HUES64 (cell line): ENCODE measurements around the gene IRX5.

Source experiments
- H3K27ac ChIP-seq: 2 replicates; pipeline ENCODE4 v1.7.0; 2013; ENCODE audit warnings: low read depth, low read length, inconsistent platforms
- H3K27me3 ChIP-seq: 2 replicates; pipeline ENCODE4 v1.6.1; 2013; ENCODE audit warnings: mild to moderate bottlenecking, low read length; ENCODE audit not compliant: insufficient read depth
- H3K36me3 ChIP-seq: 2 replicates; pipeline ENCODE4 v1.6.1; 2013; ENCODE audit warnings: mild to moderate bottlenecking, low read length; ENCODE audit not compliant: insufficient read depth
- H3K4me1 ChIP-seq: 2 replicates; pipeline ENCODE4 v1.6.1; 2013; ENCODE audit warnings: mild to moderate bottlenecking, low read length, moderate library complexity; ENCODE audit not compliant: insufficient read depth
- H3K4me3 ChIP-seq: 2 replicates; pipeline ENCODE4 v1.5.1; 2013; ENCODE audit warnings: mild to moderate bottlenecking, low read length, moderate library complexity
- H3K9ac ChIP-seq: 2 replicates; pipeline ENCODE4 v1.6.1; 2013; ENCODE audit warnings: mild to moderate bottlenecking, low read depth, low read length
- H3K9me3 ChIP-seq: 2 replicates; pipeline ENCODE4 v1.6.1; 2013; ENCODE audit warnings: low read depth, low read length; ENCODE audit not compliant: insufficient read depth
- WGBS: fragments of 150-250, 120-280 bp; methylation state at CpG from one replicate; pipeline ENCODE4 v1.1.7; 2013; ENCODE audit warnings: missing lambda C conversion rate; 5-methylcytosine and 5-hydroxymethylcytosine counted together

The IRX5 gene

GRCh38 chr16:54912720-54913119 lies 17.9 kb upstream of the IRX5 start:
- Histone ChIP-seq H3K27ac (no peak overlapping the region), H3K4me3 (no peak overlapping the region), H3K27me3 (no peaks in the 10 kb centered on the region), H3K4me1 (no peaks in the 10 kb centered on the region), H3K9ac (no peak overlapping the region), H3K9me3 (no peaks in the 10 kb centered on the region), H3K36me3 (no peaks in the 10 kb centered on the region; the same call in 1 of the 2 replicates)
- 97% methylated on average over 2 of the region's 2 CpGs for WGBS

DNA sequence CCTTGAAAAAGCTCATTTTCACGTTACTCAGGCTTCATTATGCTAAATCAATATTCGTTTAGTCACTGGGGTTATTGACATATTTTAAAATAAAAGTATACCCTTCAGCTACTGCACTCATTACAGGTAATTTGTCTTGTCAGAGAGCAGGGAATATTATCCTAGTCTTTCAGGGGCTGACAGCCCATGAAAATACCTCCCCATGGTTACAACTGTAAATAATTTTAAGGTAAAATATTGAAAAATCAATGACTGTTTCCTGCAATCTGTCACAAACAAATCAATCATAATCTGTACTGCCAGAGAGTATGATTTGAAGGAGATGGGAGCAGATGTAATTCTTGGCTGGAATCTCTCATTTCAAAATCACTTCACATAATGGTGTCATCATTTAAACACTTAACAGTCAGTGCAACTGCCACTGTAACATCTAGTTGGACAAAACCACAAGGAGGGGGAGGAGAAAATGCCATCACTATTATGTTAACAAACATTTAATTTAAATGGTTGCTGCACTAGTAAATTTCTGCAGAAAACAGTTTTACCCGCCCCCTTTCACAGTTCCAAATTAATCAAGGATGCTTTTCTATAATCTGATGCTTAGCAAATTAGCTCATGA lies 9.3 kb upstream of the IRX5 start:
- Histone ChIP-seq H3K4me1 (peaks cover 9% of the 10 kb centered on the region; the same call in 1 of the 2 replicates), H3K36me3 (no peaks in the 10 kb centered on the region; the same call in 1 of the 2 replicates), H3K9me3 (no peaks in the 10 kb centered on the region), H3K9ac (no peak overlapping the region), H3K27ac (no peak overlapping the region), H3K4me3 (no peak overlapping the region), H3K27me3 (peaks cover 15% of the 10 kb centered on the region)
- WGBS: 100% methylated on average over 2 of the region's 3 CpGs

DNA sequence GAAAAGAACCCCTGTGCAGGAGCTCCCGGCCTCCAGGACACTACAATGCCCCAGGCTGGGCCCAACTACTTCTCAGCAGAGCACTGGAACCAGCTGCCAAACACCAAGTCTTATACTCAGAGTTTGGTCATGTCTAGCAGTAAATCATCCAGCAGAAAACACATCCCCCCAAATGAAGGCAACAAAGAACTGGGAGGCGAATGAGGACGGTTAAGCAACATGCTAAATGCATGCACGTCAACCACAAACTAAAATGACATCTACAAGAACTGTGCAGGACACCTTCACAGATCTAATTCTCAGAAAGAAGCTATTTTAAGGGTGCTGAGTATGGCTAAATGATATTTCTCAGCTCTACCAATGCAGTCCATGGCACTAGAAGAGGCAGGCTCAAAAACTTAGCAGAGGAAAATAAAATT lies 7.6 kb upstream of the IRX5 start:
- Histone ChIP-seq H3K4me3 (no peak overlapping the region), H3K27ac (no peak overlapping the region), H3K27me3 (peaks cover 33% of the 10 kb centered on the region), H3K4me1 (peaks cover 23% of the 10 kb centered on the region; the same call in 1 of the 2 replicates), H3K9ac (no peak overlapping the region), H3K9me3 (no peaks in the 10 kb centered on the region), H3K36me3 (no peaks in the 10 kb centered on the region; the same call in 1 of the 2 replicates)
- 89% methylated on average over 4 of the region's 4 CpGs for WGBS

DNA sequence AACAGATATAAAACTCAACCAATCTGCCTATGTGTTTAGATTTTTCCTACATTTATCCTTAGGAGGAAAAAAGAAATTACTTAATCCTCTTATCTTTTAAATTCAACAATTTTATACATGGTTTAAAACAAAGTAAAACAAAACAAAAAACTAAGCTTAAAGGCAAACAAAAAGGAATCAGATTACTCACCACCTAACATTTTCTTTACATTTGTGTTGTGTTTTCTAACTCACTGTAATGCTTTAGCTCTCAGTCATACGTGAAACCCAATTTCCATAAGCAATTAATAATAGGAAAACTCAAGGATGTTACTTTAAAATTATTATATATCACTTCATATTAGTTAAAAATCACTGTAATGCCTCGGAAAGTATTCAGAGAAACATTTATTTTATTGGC lies 6.7 kb upstream of the IRX5 start:
- Histone ChIP-seq H3K4me3 (no peak overlapping the region), H3K27me3 (peaks cover 36% of the 10 kb centered on the region), H3K4me1 (peaks cover 23% of the 10 kb centered on the region; the same call in 1 of the 2 replicates), H3K27ac (no peak overlapping the region), H3K9ac (no peak overlapping the region), H3K36me3 (no peaks in the 10 kb centered on the region), H3K9me3 (no peaks in the 10 kb centered on the region)
- WGBS: no CpG with 5 or more reads among the region's 2 CpGs

DNA sequence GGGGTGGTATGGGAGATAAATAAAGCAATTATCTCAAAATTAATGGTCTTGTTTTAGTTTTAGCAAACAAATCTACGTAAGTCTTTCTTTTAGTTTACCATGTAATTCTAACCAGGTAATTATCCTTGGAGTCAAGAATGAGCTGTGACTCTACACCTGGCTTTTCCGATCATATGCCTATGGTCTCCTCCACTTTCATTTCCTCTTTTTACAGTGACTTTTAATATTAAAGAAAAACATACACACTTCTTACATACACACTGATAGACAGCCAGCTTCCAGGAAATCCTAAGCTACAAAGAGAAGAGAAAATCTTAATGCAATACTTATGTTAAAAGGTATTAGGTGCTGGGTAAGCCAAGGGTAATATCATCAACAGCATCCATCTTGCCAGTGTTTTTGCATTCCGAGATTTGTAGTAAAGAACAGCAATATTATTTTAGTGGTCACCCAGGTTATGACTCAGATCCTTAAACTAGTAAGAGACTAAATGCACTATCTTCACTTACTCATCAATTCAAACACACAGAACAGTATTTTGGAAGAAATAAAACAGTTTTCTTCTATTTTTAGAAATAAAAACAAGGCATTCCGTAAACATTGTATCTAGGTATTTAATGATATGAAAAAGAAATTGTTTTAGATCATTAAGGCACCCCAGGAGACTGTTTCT lies 4.4 kb upstream of the IRX5 start:
- H3K9me3 ChIP-seq: no peaks in the 10 kb centered on the region
- WGBS: 89% methylated on average over 2 of the region's 4 CpGs
- H3K4me3 ChIP-seq: no peak overlapping the region
- peaks cover 50% of the 10 kb centered on the region for H3K27me3 ChIP-seq
- no peaks in the 10 kb centered on the region for H3K36me3 ChIP-seq
- peaks cover 28% of the 10 kb centered on the region; the same call in 1 of the 2 replicates for H3K4me1 ChIP-seq
- H3K9ac ChIP-seq: no peak overlapping the region
- H3K27ac ChIP-seq: no peak overlapping the region

DNA sequence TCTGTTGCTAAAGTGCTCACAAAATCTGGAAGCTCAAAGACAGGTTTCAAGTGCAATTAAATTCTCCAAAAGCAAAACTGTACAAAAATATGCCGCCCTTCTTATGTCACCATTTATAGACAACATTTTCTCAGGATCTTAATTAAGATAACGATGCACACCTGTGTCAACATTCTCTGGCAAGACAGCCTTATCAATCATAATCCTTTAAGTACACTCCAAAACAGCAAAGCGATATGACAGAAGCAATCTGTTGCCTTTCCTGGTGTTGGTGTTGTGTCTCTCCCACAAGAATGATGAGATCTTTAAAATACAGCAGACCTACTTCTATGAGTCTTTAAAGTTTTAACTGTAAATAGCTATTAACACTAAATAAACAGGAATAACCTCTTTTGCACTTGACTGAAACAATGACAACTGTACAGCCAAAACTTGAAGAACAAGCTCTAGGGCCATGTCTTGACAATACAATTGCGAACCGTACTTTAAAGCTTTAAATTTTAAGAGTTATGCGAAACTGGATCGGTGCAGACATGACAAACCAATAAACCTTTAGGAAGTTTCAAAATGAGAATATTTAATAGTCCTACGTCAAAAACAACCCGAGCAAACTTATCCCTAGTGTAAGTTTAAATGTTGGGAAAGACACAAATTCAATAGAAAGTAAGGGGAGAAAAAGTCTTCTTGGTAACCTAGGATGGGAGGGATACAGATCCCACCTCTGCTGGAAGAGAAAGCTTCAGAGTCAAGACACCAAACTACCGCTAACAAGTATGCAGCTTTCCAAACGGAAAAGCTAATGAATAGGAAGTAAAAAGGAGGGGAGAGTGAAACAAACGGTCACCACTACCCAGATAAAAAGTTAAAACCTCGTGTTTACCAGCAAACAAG lies 3.3 kb upstream of the IRX5 start:
- WGBS: 45% methylated on average over 7 of the region's 13 CpGs
- H3K36me3 ChIP-seq: no peaks in the 10 kb centered on the region
- H3K4me3 ChIP-seq: peak overlapping the region; percentile 88
- no peaks in the 10 kb centered on the region for H3K9me3 ChIP-seq
- no peak overlapping the region for H3K27ac ChIP-seq
- peaks cover 60% of the 10 kb centered on the region for H3K27me3 ChIP-seq
- H3K9ac ChIP-seq: 0 out of 2 replicates have a peak overlapping the region, but pooled peaks have one; percentile 0
- peaks cover 32% of the 10 kb centered on the region; the same call in 1 of the 2 replicates for H3K4me1 ChIP-seq

- peak overlapping the region; percentile 88 for H3K4me3 ChIP-seq
- H3K27me3 ChIP-seq: peaks cover 66% of the 10 kb centered on the region
- H3K4me1 ChIP-seq: peaks cover 32% of the 10 kb centered on the region; the same call in 1 of the 2 replicates
- H3K9me3 ChIP-seq: no peaks in the 10 kb centered on the region
- 0 out of 2 replicates have a peak overlapping the region, but pooled peaks have one; percentile 0 for H3K9ac ChIP-seq
- WGBS: under 1% methylated on average over 12 of the region's 13 CpGs
- H3K27ac ChIP-seq: no peak overlapping the region
- no peaks in the 10 kb centered on the region for H3K36me3 ChIP-seq
Observed at GRCh38 chr16:54928016-54928356, 2.7 kb upstream of the IRX5 start.

DNA sequence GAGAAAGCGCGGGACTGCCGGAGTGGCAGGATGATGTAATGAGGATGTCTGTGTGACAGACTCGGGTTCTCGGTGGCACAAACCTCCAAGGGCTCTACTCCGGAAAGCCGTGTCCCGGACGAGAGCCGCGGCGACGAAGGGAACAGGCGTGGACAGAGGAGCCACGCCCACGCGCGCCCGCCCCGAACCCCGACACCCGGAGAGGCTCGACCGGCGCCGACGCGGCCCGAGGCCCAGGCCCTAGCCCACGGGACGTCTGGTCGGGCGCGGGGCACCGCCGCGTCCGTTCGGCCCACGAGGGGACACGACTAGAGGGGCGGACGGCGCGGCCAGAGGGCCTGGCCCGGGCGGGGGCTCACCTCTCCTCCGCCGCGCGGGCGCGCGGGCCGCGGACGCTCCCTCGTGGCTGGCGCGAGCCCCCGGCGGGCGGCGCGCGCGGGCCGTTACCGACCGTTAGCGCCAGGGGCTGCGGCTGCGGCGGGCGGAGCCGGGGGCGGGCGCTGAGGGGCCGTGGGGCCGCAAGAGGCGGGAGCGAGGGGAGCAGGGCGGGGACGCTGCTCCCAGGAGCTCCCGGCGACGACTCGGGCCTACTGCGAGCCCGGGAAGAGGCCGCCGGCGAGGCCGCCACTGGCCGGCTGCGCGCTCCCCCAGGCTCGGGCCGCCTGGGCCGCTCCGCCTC lies 2.1 kb upstream of the IRX5 start:
- Histone ChIP-seq H3K36me3 (no peaks in the 10 kb centered on the region), H3K4me3 (peak overlapping the region; percentile 88), H3K27me3 (peaks cover 72% of the 10 kb centered on the region), H3K9me3 (no peaks in the 10 kb centered on the region), H3K27ac (peak overlapping the region; percentile 70; the same call in 1 of the 2 replicates), H3K9ac (peak overlapping the region; percentile 71), H3K4me1 (peaks cover 32% of the 10 kb centered on the region; the same call in 1 of the 2 replicates)
- WGBS: under 1% methylated on average over 101 of the region's 101 CpGs

GRCh38 chr16:54929090-54930004 lies 1.3 kb upstream of the IRX5 start:
- Histone ChIP-seq H3K27me3 (peaks cover 80% of the 10 kb centered on the region), H3K9me3 (no peaks in the 10 kb centered on the region), H3K9ac (peak overlapping the region; percentile 71), H3K4me3 (peak overlapping the region; percentile 88), H3K36me3 (no peaks in the 10 kb centered on the region), H3K27ac (peak overlapping the region; percentile 70; the same call in 1 of the 2 replicates), H3K4me1 (peaks cover 29% of the 10 kb centered on the region; the same call in 1 of the 2 replicates)
- WGBS: under 1% methylated on average over 72 of the region's 73 CpGs

GRCh38 chr16:54930869-54931119 lies 129 bp downstream of the IRX5 start:
- WGBS: under 1% methylated on average over 24 of the region's 24 CpGs
- no peak overlapping the region for H3K27ac ChIP-seq
- H3K27me3 ChIP-seq: peaks cover 85% of the 10 kb centered on the region
- no peaks in the 10 kb centered on the region for H3K36me3 ChIP-seq
- H3K9ac ChIP-seq: no peak overlapping the region
- H3K4me1 ChIP-seq: peaks cover 41% of the 10 kb centered on the region; the same call in 1 of the 2 replicates
- H3K9me3 ChIP-seq: no peaks in the 10 kb centered on the region
- peak overlapping the region; percentile 58 for H3K4me3 ChIP-seq
